Limb (tissue), 2 donors: ENCODE data around the gene CDO1.
"Not testable (repeated sequence)": the region's sequence is repeated elsewhere in the genome, so short reads cannot be mapped to it uniquely, and the experiment has no call there.

ENCODE experiments used
- DNase-seq, 2 donors: peaks; one replicate each; pipeline ENCODE4 v3.0.0-alpha.2; 2016; ENCODE audit errors: extremely low spot score in 2 of 2

The CDO1 gene

DNA sequence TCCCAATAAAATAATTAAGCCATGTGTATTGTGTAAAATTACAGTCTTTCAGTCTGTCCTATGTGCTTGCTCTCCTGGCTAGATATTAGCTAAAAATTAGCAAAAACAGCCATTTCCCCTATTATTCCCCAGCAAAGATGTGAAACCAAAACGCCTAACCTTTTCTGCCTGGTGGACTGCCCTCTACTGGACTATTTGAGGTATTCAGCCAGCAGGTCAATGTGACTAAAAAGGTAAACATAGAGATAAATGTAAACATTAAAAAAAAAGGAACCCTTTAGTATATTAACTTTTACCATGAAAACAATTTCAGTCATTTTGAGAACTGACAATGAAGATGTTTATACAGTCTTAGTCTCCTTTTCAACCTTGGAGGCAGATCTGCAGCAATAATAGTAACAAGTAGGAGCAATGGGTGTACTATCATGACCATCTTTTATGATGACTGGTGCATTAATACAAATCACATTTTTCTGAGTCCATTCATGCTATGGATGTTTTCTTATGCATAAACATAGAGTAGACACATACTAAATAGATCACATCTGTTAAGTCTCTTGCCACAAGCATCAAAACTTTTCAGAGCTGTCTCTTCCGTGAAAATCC, 14.8 kb upstream of the CDO1 start:
- DNase-seq = no peak

DNA sequence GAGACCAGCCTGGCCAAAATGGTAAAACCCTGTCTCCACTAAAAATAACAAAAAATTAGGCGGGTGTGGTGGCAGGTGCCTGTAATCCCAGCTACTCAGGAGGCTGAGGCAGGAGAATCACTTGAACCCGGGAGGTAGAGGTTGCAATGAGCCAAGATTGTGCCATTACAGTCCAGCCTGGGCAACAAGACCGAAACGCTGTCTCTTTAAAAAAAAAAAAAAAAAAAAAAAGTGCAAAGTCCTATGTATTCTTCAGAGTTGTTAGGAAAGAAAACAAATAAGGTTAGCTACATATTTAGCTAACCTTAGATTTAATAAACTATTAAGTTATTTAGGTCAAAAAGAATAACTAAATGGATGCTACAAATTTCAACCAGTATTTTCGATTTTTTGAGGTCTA, 13.5 kb upstream of the CDO1 start:
- no peak for DNase-seq

DNA sequence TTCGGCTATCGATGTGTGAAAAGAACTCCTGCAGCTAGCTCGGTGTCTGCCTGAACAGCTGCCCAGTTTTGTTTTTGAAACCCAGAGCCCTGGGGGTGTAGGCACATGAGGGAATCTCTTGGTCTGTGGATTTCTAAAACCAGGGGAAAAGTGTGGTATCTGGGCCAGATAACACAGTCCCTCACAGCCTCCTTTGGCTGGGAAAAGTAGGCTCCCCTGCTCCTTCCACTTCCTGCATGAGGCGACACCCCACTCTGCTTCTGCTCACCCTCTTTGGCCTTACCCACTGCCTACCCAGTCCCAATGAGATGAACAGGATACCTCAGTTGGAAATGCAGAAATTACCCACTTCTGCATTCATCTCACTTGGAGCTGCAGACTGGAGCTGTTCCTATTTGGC, 9.5 kb upstream of the CDO1 start:
- no peak for DNase-seq

DNA sequence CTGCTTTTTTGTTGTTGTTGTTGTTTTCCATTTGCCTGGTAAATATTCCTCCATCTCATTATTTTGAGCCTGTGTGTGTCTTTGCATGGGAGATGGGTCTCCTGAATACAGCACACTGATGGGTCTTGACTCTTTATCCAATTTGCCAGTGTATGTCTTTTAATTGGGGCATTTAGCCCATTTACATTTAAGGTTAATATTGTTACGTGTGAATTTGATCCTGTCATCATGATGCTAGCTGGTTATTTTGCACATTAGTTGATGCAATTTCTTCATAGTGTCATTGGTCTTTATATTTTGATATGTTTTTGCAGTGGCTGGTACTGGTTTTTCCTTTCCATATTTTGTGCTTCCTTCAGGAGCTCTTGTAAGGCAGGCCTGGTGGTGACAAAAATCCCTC, 8.5 kb upstream of the CDO1 start:
- not testable (repeated sequence) for DNase-seq

DNA sequence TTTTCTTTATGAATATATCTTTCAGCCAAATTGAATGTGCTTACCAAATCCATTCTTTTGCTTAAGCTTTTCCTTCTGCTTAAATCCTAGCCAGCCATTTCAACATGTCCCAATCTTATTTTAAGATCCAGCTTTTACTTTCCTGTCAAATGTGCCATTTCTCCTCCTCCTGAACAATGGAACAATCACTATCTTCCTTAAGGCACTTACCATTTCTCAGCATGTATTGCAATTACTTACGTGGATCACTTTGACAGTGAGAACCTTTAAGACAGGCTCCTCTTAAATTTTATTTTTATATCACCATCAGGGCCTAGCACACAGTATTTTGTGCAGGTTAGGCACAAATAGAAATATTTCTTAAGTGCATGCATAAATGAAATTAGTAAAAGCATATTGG, 4.4 kb upstream of the CDO1 start:
- DNase-seq = no peak

DNA sequence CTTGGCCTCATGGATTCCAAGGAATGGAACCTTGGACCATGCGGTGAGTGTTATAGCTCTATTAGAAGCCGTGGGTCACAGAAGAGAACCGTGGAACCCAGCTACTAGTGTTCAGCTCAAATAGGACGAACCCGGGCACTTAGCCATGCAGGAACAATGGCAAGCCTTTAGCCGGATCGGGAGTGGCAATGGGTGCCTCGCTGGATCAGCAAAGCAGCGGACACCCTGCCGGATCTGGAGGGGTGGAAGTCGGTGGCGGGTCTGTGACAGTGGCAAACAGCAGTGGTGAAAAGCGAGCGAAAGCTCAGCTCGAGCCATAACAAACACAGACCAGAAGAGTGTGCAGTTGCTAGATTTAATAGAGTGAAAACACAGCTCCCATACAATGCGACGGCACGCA, 2.4 kb upstream of the CDO1 start:
- DNase-seq = no peak

DNA sequence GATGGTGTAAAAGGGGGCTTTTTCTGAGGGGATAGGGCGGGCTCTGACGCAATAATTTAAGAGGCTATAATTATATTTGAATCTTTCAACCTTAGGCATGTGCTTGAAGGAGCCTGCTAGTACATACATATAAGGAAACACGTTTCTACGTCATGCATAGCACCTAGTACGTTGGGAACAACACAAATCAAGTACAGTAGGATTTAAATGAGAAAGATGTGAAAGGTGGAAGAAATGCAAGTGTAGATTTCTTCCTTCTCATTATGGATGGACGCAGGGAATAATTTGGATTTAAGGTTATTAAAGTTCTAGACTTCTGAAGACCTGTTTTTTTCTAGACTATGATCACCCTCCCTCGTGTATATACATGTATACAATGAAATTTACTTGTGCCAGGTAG, 927 bp upstream of the CDO1 start:
- no peak for DNase-seq

DNA sequence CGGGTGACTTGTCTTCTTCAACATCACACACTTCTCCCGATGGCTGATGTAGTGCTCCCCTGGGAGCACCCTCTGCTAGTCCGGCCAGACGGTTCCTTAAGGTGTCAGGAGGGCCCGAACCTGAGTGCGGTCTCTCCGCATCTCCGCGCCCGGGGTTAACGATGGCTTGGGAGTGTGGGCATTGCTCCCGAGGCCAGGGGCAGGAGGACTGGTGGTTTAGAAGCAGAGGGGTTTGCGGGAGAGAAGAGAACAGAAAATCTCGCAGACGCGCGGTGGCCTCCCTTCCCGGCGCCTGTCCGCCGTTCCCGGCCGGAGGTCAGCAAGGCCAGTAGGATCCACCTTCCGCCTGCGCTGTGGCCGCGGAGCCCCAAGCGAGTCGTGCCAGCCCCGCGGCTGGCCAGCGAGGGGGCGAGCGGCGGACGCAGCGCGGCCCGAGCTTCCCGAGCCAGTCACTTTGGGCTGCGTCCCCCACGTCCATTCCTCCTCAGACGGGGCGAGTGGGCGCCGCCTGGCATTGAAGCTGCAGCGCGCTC, 700 bp downstream of the CDO1 start:
- DNase-seq = peak in 1 of 2 donors; percentile 57

DNA sequence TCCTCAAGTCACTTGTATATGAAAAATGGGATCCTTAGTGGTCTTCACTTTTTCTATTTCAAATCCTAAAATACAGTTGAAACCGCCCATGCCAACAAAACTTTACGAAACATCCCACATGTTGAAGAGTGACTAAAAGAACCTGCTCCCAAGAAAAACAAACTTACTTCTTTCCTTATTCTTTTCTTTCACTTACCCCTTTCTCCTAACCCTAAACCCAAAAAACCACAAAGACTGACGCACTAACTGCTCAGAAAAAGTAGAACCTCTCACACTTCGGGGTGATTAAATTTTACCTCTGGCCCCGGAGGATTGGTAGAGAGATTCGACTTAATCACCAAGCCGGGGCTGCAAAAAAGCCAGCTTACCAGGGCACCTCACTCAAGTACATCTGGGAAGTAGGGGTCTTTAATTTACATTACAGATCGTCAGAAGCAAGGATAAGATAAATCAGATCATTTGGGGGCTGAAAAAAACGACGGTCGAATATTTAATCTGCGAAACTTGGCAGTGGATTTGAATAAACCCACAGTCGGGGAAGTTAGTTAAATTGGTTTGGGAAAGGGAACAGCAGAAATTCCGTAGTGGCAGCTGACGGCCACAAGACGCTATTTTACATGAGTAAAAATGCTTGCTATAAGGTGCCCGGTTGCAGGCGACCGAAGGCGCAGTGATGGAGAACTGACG, 1.3 kb downstream of the CDO1 start:
- peak in 1 of 2 donors; percentile 21 for DNase-seq

DNA sequence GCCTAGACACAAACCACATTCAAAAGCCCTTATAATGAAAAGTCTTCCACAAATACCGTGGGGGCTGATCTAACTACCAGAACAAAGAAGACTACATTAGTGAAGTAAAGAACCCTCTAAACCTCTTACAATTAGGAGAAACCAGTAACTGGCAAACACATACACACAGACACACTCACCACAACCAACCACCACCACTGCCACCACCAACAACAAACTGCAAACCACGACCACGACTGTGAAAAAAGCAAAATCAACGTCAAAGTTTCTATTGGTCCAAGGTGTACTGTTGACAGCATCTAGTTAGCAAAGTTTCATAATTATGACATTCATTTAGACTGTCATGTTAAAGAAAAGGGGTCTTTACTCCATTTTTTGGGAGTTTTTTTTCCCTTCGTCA, 2.7 kb downstream of the CDO1 start:
- DNase-seq = no peak

DNA sequence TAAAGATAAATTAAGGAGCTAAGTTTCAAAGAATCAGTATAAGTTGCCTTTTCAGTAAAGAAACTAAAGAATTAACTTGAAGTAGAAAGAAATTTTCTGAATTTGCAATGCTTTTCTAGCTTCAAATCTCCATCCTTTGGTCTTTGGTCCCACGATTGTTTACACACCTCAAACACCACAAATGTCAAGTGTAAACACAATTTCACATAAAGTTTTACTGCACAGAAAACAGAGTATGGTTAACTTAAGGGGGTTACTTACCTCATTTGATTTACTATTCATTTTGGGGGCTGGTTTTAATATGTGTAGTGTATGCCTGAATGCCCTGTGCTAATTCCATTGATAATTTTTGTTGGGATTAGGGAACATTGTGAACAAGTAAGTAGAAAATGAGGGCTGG, 4.1 kb downstream of the CDO1 start:
- no peak for DNase-seq

DNA sequence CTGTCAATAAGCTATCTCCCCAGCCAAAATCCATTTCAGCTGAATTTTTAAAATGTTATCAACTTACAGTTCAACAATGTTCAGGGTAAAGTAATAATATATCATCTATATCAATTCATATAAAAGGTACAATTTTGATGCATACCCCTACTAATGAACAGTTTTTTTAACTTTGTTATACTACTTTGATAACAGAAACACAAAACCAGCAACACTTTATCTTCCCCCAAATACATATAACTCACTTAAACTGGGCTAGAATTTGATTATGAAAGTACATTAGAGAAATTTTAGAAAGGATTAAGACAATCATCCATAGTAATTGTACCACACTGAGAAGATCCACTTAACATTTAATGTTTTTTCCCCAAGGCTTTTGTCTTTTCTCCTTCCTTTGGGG, 5.1 kb downstream of the CDO1 start:
- no peak for DNase-seq

DNA sequence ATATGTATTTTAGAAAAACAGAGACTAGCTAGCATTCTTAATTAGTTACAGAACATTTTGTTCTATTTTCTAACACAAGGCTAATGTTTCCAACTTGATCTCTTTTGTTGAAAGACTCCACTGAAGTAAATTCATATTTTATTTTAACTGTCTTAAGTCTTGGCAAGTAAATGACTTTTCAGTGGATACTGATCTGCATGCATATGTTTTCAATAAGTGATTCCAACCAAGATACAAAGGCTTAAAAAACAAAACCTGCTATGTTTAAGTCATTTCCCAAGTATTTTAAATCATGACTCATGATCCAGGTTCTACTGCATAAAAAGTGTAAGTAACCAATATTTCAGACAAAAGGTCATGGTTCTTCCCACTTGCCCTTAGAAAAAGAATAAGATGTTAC, 5.7 kb downstream of the CDO1 start:
- DNase-seq = peak in 1 of 2 donors; percentile 65

DNA sequence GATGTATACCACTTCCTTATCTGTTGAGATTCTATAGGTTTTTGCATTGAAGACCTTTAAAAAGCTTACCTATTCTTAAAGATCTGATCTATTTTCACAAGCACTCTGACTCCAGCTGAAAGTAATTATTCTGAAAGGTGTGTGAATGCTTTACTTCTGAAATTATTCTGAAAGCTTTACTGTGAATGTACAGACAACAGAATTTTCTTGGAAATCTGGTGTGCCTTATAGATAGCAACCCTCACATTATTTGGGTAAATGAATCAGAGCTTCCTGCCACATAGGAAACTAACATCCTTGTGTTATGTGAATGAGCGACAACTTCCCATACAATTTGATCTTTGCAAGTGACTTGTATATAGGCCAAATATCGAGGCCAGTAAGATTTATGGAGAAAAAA, 6.5 kb downstream of the CDO1 start:
- no peak for DNase-seq

DNA sequence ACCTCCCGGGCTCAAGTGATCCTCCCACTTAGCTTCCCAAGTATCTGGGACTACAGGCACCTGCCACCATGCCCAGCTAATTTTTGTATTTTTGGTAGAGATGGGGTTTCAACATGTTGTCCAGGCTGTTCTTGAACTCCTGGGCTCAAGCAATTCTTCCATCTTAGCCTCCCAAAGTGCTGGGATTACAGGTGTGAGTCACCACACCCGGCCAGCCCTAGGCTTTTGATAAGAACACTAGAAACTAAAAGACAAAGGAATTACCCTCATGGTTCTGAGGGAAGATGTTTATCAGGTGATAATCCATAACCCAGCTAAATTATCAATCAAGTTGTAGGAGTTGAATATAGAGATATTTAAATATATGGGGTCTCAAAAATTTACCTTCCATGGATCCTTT, 8.4 kb downstream of the CDO1 start:
- not testable (repeated sequence) for DNase-seq

DNA sequence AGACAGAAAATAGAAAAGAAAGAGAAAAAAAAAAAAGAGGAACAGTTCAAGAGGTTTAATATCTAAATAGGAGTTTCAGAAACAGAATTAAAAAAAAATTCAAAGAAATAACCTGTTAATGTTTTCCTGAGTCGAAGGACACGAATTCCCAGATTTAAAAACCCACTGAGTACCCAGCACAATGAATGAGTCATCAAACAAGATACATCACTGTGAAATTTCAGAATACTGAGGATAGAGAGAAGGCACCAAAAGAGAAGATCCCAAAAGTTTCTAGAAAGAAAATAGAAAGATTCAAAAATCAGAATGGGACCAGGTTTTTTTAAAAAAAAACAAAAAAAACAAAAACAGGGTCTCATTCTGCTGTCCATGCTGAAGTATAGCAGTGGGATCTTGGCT, 8.8 kb downstream of the CDO1 start:
- DNase-seq = no peak

DNA sequence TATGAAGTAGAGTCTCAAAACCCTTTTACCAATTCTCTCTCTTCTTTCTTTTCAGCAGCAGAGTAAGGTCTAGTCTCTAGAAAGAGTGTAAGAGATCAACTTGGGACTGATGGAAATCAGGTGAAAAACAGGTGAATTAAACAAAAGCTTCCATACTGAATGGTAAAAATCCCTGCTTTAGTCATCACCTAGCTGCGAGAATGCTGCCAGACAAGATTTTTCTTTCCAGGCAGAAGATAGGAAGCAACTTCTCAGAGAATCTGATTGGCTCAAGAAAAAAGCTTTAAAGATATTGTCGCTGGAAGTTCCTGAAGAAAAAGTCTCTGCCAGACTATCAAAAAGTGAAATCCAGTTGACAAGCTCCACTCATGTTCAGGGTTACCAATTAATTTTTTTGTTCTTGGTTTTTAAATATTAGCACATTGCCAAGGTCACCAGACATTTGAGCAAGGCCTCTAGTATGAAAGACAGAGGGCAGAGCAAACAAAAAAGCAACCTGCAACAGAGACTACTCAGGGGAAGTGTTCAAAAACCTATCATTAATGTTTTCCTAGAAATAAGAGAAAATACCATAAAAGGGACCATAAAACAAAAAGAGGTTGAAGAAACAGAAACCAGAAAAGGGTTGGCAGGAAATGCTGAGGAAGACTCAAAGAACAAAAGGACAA, 9.3 kb downstream of the CDO1 start:
- no peak for DNase-seq

DNA sequence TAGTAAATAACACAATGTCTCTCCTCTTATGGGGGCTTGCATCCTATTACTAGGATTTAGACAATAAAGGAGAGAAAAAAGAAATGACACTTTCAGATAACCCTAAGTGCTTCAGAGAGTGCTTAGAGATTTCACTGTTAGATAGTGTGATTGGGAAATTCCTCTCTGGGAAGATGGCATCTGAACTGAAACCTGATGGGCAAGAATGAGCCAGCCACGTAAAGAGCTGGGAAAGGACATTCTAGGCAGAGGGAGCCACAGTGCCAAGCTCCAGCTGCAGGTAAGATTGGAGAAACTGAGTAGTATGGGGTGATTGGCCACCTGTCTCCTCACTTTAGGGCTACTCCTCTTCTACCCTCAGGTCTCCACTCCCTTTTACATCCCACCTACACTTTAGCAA, 14.5 kb downstream of the CDO1 start:
- DNase-seq = no peak

DNA sequence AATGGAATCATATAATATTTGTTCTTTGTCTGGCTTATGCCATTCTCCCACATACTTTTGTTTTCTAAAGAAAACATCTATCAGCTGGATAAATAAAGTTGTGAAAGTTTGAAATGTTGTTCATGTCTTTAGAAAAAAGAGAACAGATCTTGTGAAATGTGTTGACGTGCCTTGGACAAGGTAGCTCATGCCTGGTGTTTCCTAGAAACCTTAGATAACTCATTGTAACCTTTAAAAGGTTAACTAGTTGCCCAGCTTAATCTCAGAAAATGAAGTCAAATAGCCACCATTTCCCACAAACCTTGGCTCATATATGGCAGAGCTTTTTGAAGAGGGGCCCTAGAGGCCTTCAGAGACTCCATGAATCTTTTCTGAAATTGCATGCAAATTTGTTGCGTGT, 15.3 kb downstream of the CDO1 start:
- no peak for DNase-seq

DNA sequence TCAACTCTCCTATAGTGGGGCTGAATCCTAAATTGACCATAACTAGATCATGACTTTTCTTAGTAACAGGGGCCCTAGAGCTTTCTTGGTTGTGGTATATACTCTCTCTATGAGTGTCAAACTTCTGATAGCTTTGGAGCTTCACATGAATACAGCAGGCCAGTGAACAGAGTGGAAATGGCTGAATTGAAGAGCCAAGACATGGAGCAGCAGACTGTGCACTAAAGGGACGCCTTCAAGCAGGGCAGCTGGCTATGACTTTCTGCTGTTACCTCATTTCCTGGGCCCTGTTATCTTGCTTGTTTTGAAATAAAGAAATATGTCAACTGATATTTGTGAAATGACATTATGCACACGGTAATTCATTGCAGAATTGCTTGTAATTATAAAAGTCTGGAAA, 16.4 kb downstream of the CDO1 start:
- no peak for DNase-seq

DNA sequence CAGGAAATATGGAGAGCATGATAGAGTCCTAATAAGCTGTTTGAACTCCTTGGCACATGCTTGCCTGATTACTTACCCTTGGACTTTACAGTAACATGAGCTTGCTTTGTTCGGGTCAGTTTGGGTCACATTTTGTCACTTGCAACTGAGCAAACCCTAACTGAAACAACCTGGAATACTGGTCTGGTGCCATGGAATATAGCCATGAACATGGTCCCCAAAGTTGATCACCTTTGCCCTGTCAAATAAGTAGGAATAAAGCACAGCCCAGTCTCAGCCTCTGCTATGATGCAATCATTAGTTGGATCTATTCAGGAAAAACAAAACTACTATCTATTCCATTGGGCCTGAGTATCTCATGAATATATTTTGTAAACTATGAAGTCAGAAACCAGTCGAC, 18.2 kb downstream of the CDO1 start:
- DNase-seq = no peak

DNA sequence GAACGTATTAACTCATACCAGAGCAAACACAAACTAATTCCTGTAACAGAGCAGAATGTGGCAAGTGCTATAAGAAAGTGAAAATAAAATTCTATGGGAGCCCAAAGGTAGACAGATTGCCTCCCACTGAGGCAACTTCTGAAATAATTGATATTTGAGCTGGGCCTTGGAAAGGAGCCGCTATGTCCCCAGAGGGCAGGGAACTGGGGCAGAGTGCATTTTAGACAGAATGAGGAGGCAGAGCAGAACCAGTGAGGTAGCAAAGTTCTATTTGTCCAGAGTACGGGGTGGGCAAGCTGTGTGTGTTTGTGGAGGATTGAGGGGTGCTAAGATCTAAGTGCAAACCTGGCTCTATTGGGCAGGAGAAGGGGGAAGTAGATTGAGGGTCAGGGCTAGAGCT, 19.8 kb downstream of the CDO1 start:
- DNase-seq = no peak

DNA sequence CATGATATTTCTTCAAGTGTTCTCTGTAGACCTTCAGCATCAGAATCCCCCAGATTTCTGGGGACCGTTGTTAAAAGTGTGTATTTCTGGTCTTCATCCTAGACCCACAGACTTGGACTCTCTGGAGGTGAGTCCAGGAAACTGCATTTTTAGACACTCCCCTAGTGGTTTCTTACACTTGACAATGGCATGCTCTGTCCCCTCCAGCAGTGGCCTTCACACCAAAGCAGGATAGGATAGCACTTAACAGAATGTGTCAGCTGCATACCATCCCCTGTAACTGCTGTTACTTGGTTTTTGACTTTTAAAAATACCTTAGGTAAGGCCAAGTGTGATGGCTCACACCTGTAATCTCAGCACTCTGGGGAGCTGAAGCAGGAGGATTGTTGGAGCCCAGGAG, 20.8 kb downstream of the CDO1 start:
- DNase-seq = no peak
